SU-DHL-6 (cell line): ENCODE results near the gene SLC35B3.

Source experiments
- CTCF ChIP-seq: fragments of 200-600 bp; sonication (generic); IDR thresholded peaks from one replicate; pipeline ENCODE4 v1.5.1; 2017; ENCODE audit warnings: antibody characterized with exemption, mild to moderate bottlenecking, low read length, moderate library complexity; ENCODE audit not compliant: insufficient read depth, poor library complexity, severe bottlenecking
- EZH2phosphoT487 ChIP-seq: fragments of 200-600 bp; sonication (generic), shearing (Covaris generic); conservative IDR thresholded peaks from 2 replicates; pipeline ENCODE4 v1.6.1; 2018; ENCODE audit warnings: mild to moderate bottlenecking, antibody characterized with exemption, low read length, moderate library complexity, mixed read lengths

GRCh38 chr6:8432614-8433013 lies 2.7 kb downstream of the SLC35B3 start:
- no peak for TF ChIP-seq CTCF
- no peak for TF ChIP-seq EZH2phosphoT487
